Subcutaneous abdominal adipose tissue (tissue), 5 donors: ENCODE data around the gene LDHB.
"Not testable (repeated sequence)": the region's sequence is repeated elsewhere in the genome, so short reads cannot be mapped to it uniquely, and the experiment has no call there.

ENCODE experiments used
- H3K27ac ChIP-seq: one replicate; pipeline ENCODE4 v1.7.0; 2013; ENCODE audit warnings: low read depth, mild to moderate bottlenecking, inconsistent platforms, low read length, moderate library complexity
- H3K27me3 ChIP-seq, 5 donors: one replicate each; pipeline ENCODE4 v1.7.0; 2013; ENCODE audit warnings: low read length in 5 of 5, inconsistent platforms in 1 of 5; ENCODE audit not compliant: control insufficient read depth in 5 of 5, insufficient read depth in 4 of 5
- H3K36me3 ChIP-seq, 5 donors: one replicate each; pipeline ENCODE4 v1.7.0; 2013; ENCODE audit warnings: low read length in 5 of 5; ENCODE audit not compliant: control insufficient read depth in 5 of 5, insufficient read depth in 5 of 5
- H3K4me1 ChIP-seq, 5 donors: one replicate each; pipeline ENCODE4 v1.7.0; 2013; ENCODE audit warnings: low read length in 5 of 5, mild to moderate bottlenecking in 3 of 5, moderate library complexity in 1 of 5; ENCODE audit not compliant: control insufficient read depth in 5 of 5, insufficient read depth in 5 of 5
- H3K4me3 ChIP-seq, 5 donors: one replicate each; pipeline ENCODE4 v1.7.0; 2013; ENCODE audit warnings: low read length in 5 of 5, low read depth in 1 of 5
- H3K9ac ChIP-seq, 5 donors: one replicate each; pipeline ENCODE4 v1.7.0; 2013; ENCODE audit warnings: low read length in 5 of 5, mild to moderate bottlenecking in 4 of 5, moderate library complexity in 3 of 5
- H3K9me3 ChIP-seq, 5 donors: one replicate each; pipeline ENCODE4 v1.7.0; 2013; ENCODE audit warnings: low read length in 5 of 5; ENCODE audit not compliant: control insufficient read depth in 5 of 5
- donor health status: healthy.
- donor health status: healthy.
- donor health status: healthy.
- donor health status: healthy.
- donor health status: healthy.

LDHB gene

GRCh38 chr12:21678959-21679358, 21.3 kb upstream of the LDHB start:
- no peak overlapping the region for H3K27ac ChIP-seq
- no peak overlapping the region for H3K4me3 ChIP-seq
- H3K4me1 ChIP-seq = peaks cover 0 to 10% (median 3%) of the 10 kb centered on the region in 5 donors
- H3K36me3 ChIP-seq = no peaks in the 10 kb centered on the region
- no peak overlapping the region for H3K9ac ChIP-seq
- H3K9me3 ChIP-seq = no peaks in the 10 kb centered on the region
- H3K27me3 ChIP-seq = no peaks in the 10 kb centered on the region

- H3K4me3 ChIP-seq = no peak overlapping the region
- no peak overlapping the region for H3K9ac ChIP-seq
- H3K36me3 ChIP-seq = no peaks in the 10 kb centered on the region
- no peak overlapping the region for H3K27ac ChIP-seq
- peaks cover 0 to 5% (median 3%) of the 10 kb centered on the region in 5 donors for H3K4me1 ChIP-seq
- no peaks in the 10 kb centered on the region for H3K27me3 ChIP-seq
- no peaks in the 10 kb centered on the region for H3K9me3 ChIP-seq
Measured at GRCh38 chr12:21677622-21678277, 20.1 kb upstream of the LDHB start.

- H3K4me1 ChIP-seq = peaks cover 0 to 4% (median 3%) of the 10 kb centered on the region in 5 donors
- H3K27me3 ChIP-seq = no peaks in the 10 kb centered on the region
- no peaks in the 10 kb centered on the region for H3K9me3 ChIP-seq
- no peak overlapping the region for H3K4me3 ChIP-seq
- H3K36me3 ChIP-seq = no peaks in the 10 kb centered on the region
- no peak overlapping the region for H3K27ac ChIP-seq
- no peak overlapping the region for H3K9ac ChIP-seq
Measured at GRCh38 chr12:21677204-21677603, 19.6 kb upstream of the LDHB start.

GRCh38 chr12:21676776-21677175, 19.1 kb upstream of the LDHB start:
- peaks cover 0 to 4% (median 3%) of the 10 kb centered on the region in 5 donors for H3K4me1 ChIP-seq
- no peaks in the 10 kb centered on the region for H3K27me3 ChIP-seq
- no peak overlapping the region for H3K4me3 ChIP-seq
- no peak overlapping the region for H3K9ac ChIP-seq
- no peaks in the 10 kb centered on the region for H3K36me3 ChIP-seq
- H3K27ac ChIP-seq = no peak overlapping the region
- no peaks in the 10 kb centered on the region for H3K9me3 ChIP-seq

- H3K27me3 ChIP-seq = no peaks in the 10 kb centered on the region
- peaks cover 0 to 4% (median 3%) of the 10 kb centered on the region in 5 donors for H3K4me1 ChIP-seq
- no peak overlapping the region for H3K27ac ChIP-seq
- H3K4me3 ChIP-seq = no peak overlapping the region
- H3K9ac ChIP-seq = no peak overlapping the region
- H3K9me3 ChIP-seq = no peaks in the 10 kb centered on the region
- H3K36me3 ChIP-seq = no peaks in the 10 kb centered on the region
Measured at GRCh38 chr12:21675641-21676040, 18.0 kb upstream of the LDHB start.

GRCh38 chr12:21675096-21675495, 17.5 kb upstream of the LDHB start:
- no peaks in the 10 kb centered on the region for H3K9me3 ChIP-seq
- H3K9ac ChIP-seq = no peak overlapping the region
- H3K27me3 ChIP-seq = no peaks in the 10 kb centered on the region
- H3K4me3 ChIP-seq = no peak overlapping the region
- no peaks in the 10 kb centered on the region for H3K36me3 ChIP-seq
- H3K4me1 ChIP-seq = no peaks in the 10 kb centered on the region
- no peak overlapping the region for H3K27ac ChIP-seq

GRCh38 chr12:21673830-21674552, 16.3 kb upstream of the LDHB start:
- H3K4me1 ChIP-seq, H3K27me3 ChIP-seq, H3K36me3 ChIP-seq, H3K9ac ChIP-seq, H3K4me3 ChIP-seq, H3K9me3 ChIP-seq, H3K27ac ChIP-seq: not testable (repeated sequence)

GRCh38 chr12:21672146-21672545, 14.5 kb upstream of the LDHB start:
- no peaks in the 10 kb centered on the region for H3K27me3 ChIP-seq
- H3K27ac ChIP-seq = no peak overlapping the region
- no peaks in the 10 kb centered on the region for H3K4me1 ChIP-seq
- H3K9ac ChIP-seq = no peak overlapping the region
- H3K4me3 ChIP-seq = no peak overlapping the region
- H3K36me3 ChIP-seq = no peaks in the 10 kb centered on the region
- H3K9me3 ChIP-seq = no peaks in the 10 kb centered on the region

GRCh38 chr12:21666722-21667121, 9.1 kb upstream of the LDHB start:
- H3K9me3 ChIP-seq = no peaks in the 10 kb centered on the region
- no peaks in the 10 kb centered on the region for H3K27me3 ChIP-seq
- H3K4me3 ChIP-seq = no peak overlapping the region
- no peaks in the 10 kb centered on the region for H3K36me3 ChIP-seq
- H3K27ac ChIP-seq = no peak overlapping the region
- H3K4me1 ChIP-seq = no peaks in the 10 kb centered on the region
- no peak overlapping the region for H3K9ac ChIP-seq

GRCh38 chr12:21665816-21666215, 8.2 kb upstream of the LDHB start:
- H3K4me3 ChIP-seq = no peak overlapping the region

More at GRCh38 chr12:21665816-21666215, 8.2 kb upstream of the LDHB start:
- Histone ChIP-seq H3K4me1 (no peaks in the 10 kb centered on the region), H3K36me3 (no peaks in the 10 kb centered on the region), H3K9ac (no peak overlapping the region), H3K27me3 (no peaks in the 10 kb centered on the region), H3K9me3 (no peaks in the 10 kb centered on the region), H3K27ac (no peak overlapping the region)
